SK-N-SH (cell line): ENCODE results near the gene NUDT7. TPM values are rescaled to one million over a fixed set of nuclear protein-coding genes. Genes with fewer than 3 reads are reported as not detected.

ENCODE experiments used
- CTCF ChIA-PET: fragments of 300-600, 350-600 bp; formaldehyde crosslinking; extraction: SDS; loops from one replicate; lab custom pipeline; 2021; lab: Yijun Ruan, JAX
- POLR2A ChIA-PET: fragments of 350-600 bp; sonication (Branson Sonifier 250); formaldehyde crosslinking; extraction: SDS; loops from one replicate; lab custom pipeline; 2020; ENCODE audit warnings: antibody characterized with exemption, inconsistent platforms; lab: Yijun Ruan, JAX
- DNase-seq: peaks from one replicate; pipeline ENCODE4 v3.0.0; 2012
- H2AFZ ChIP-seq: fragments of 200-600 bp; sonication (generic); 2 replicates; pipeline ENCODE4 v1.8.1; 2016; ENCODE audit warnings: antibody characterized with exemption, mild to moderate bottlenecking, low read depth
- H3F3A ChIP-seq: fragments of 200-600 bp; sonication (generic); replicated peaks from 2 replicates; pipeline ENCODE3; 2016; ENCODE audit warnings: antibody characterized with exemption, mild to moderate bottlenecking; ENCODE audit not compliant: insufficient read depth
- H3K27ac ChIP-seq, 2 experiments: fragments of 200-500 bp in 1 of 2; fragments of 200-600 bp in 1 of 2; sonication (Bioruptor generic) in 1 of 2; sonication (generic), shearing (Covaris generic) in 1 of 2; 2 replicates each; pipeline versions ENCODE4 v1.5.1 to v1.6.1; 2014 to 2016; ENCODE audit warnings: low read depth in 2 of 2, inconsistent platforms in 1 of 2, low read length in 1 of 2, mild to moderate bottlenecking in 1 of 2, mixed read lengths in 1 of 2
- H3K27me3 ChIP-seq: fragments of 200-600 bp; sonication (generic), shearing (Covaris generic); 2 replicates; pipeline ENCODE4 v1.6.1; 2016; ENCODE audit warnings: mixed run types; ENCODE audit not compliant: insufficient read depth
- H3K36me3 ChIP-seq, 2 experiments: fragments of 200-500 bp in 1 of 2; fragments of 200-600 bp in 1 of 2; sonication (Bioruptor generic) in 1 of 2; sonication (generic) in 1 of 2; replicated peaks in 1 of 2; 2 replicates each; pipeline versions ENCODE3 to v1.5.1; 2014 to 2016; ENCODE audit warnings: low read length in 1 of 2, mild to moderate bottlenecking in 1 of 2; ENCODE audit not compliant: insufficient read depth in 2 of 2, control insufficient read depth in 1 of 2
- H3K4me1 ChIP-seq, 2 experiments: fragments of 200-500 bp in 1 of 2; fragments of 200-600 bp in 1 of 2; sonication (Bioruptor generic) in 1 of 2; sonication (generic), shearing (Covaris generic) in 1 of 2; 2 replicates each; pipeline versions ENCODE4 v1.5.1 to v1.6.1; 2014 to 2016; ENCODE audit warnings: low read depth in 1 of 2, low read length in 1 of 2, mixed run types in 1 of 2; ENCODE audit not compliant: insufficient read depth in 2 of 2, control insufficient read depth in 1 of 2
- H3K4me2 ChIP-seq: fragments of 200-600 bp; sonication (generic), shearing (Covaris generic); 2 replicates; pipeline ENCODE4 v1.6.1; 2017; ENCODE audit warnings: mixed run types
- H3K4me3 ChIP-seq, 2 experiments: fragments of 200-500 bp in 1 of 2; fragments of 200-600 bp in 1 of 2; sonication (Bioruptor generic) in 1 of 2; sonication (generic), shearing (Covaris generic) in 1 of 2; 2 replicates each; pipeline versions ENCODE4 v1.5.1 to v1.8.1; 2014 to 2016; ENCODE audit warnings: low read depth in 2 of 2, inconsistent platforms in 1 of 2, low read length in 1 of 2, mild to moderate bottlenecking in 1 of 2, mixed read lengths in 1 of 2, moderate library complexity in 1 of 2
- H3K79me2 ChIP-seq: fragments of 200-600 bp; sonication (generic); 2 replicates; pipeline ENCODE4 v1.8.1; 2017; ENCODE audit warnings: mild to moderate bottlenecking; ENCODE audit not compliant: insufficient read depth
- H3K9ac ChIP-seq: fragments of 200-600 bp; sonication (generic); 2 replicates; pipeline ENCODE4 v1.6.1; 2017; ENCODE audit warnings: mixed run types
- H3K9me2 ChIP-seq: fragments of 200-600 bp; sonication (generic); 2 replicates; pipeline ENCODE4 v1.6.1; 2017; ENCODE audit warnings: mixed run types
- H3K9me3 ChIP-seq: fragments of 200-600 bp; sonication (generic); 2 replicates; pipeline ENCODE4 v1.6.1; 2017; ENCODE audit warnings: mixed run types, mild to moderate bottlenecking, moderate library complexity
- H4K20me1 ChIP-seq: fragments of 200-600 bp; sonication (generic); 2 replicates; pipeline ENCODE4 v1.6.1; 2017; ENCODE audit warnings: mild to moderate bottlenecking, mixed run types; ENCODE audit not compliant: insufficient read depth
- CHD2 ChIP-seq: fragments of 150-350 bp; IDR thresholded peaks from 2 replicates; pipeline ENCODE4 v1.6.1; 2018; ENCODE audit warnings: low read length; ENCODE audit not compliant: partially characterized antibody
- ELF1 ChIP-seq: IDR thresholded peaks from 2 replicates; pipeline ENCODE4 v1.4.0; 2012
- EP300 ChIP-seq, 2 experiments: IDR thresholded peaks; 2 replicates each; pipeline versions ENCODE4 v1.4.0 to v1.6.1; 2012; ENCODE audit warnings: borderline replicate concordance in 1 of 2, low read depth in 1 of 2, low read length in 1 of 2
- GATA2 ChIP-seq: sonication (generic); formaldehyde crosslinking; IDR thresholded peaks from 2 replicates; pipeline ENCODE4 v1.5.0; 2020; ENCODE audit warnings: mild to moderate bottlenecking, missing genetic modification reagents
- IRF3 ChIP-seq: fragments of 150-350 bp; IDR thresholded peaks from 2 replicates; pipeline ENCODE4 v1.6.1; 2016; ENCODE audit warnings: mild to moderate bottlenecking, low read depth, low read length
- JUND ChIP-seq: IDR thresholded peaks from 2 replicates; pipeline ENCODE4 v1.4.0; 2012
- MEF2A ChIP-seq: IDR thresholded peaks from 2 replicates; pipeline ENCODE4 v1.4.0; 2012; ENCODE audit warnings: low read depth, borderline replicate concordance
- RAD21 ChIP-seq: IDR thresholded peaks from 2 replicates; pipeline ENCODE4 v1.6.1; 2012; ENCODE audit warnings: mild to moderate bottlenecking, low read length
- TCF12 ChIP-seq: IDR thresholded peaks from 2 replicates; pipeline ENCODE4 v1.4.0; 2012
- ZBTB33 ChIP-seq: IDR thresholded peaks from 2 replicates; pipeline ENCODE4 v1.4.0; 2012; ENCODE audit warnings: low read depth, borderline replicate concordance
- WGBS: methylation state at CpG from one replicate; pipeline ENCODE4 v1.1.6; 2017; ENCODE audit warnings: low lambda C conversion rate; 5-methylcytosine and 5-hydroxymethylcytosine counted together
- polyA plus RNA-seq, 3 experiments: library from polyadenylated mRNA; depleted of rRNA; stranded (reverse); fragments of >200 nt; gene quantifications; 2 replicates each; pipeline ENCODE4 v1.2.3, GENCODE V29; 2012
- TF ChIP-seq, protein P1 (sequence below): IDR thresholded peaks from 2 replicates; pipeline ENCODE4 v1.6.1; 2012; ENCODE audit warnings: mild to moderate bottlenecking, low read depth, low read length, moderate library complexity
- TF ChIP-seq, protein P2 (sequence below): fragments of 200-600 bp; sonication (generic); IDR thresholded peaks from 2 replicates; pipeline ENCODE4 v1.6.1; 2017; ENCODE audit warnings: antibody characterized with exemption, mild to moderate bottlenecking, moderate library complexity
- TF ChIP-seq, protein P3 (sequence below): IDR thresholded peaks from 2 replicates; pipeline ENCODE4 v1.4.0; 2012; ENCODE audit warnings: low read depth, borderline replicate concordance

Gene NUDT7
- polyA plus RNA-seq, 1 of the 3 experiments (the other 2 are of a cell fraction) = 11.4 TPM

GRCh38 chr16:77758046-77758445, 35.7 kb downstream of the NUDT7 start:
- WGBS = 82% methylated on average over 5 of the region's 5 CpGs
- ChIA-PET CTCF (no interaction called here), POLR2A (no interaction called here)
- Histone ChIP-seq H3K9me2 (no peaks in the 10 kb centered on the region), H4K20me1 (no peaks in the 10 kb centered on the region), H3K36me3 (no peaks in the 10 kb centered on the region), H3K4me2 (no peak overlapping the region), H2AFZ (no peak overlapping the region), H3F3A (no peaks in the 10 kb centered on the region), H3K27me3 (no peaks in the 10 kb centered on the region), H3K4me1 (peaks cover 0 to 5% of the 10 kb centered on the region in 2 experiments; a peak in 1 of 4 replicates), H3K9me3 (no peaks in the 10 kb centered on the region), H3K4me3 (no peak overlapping the region), H3K9ac (no peak overlapping the region), H3K27ac (no peak overlapping the region), H3K79me2 (no peaks in the 10 kb centered on the region)
- TF ChIP-seq EP300 (IDR thresholded peaks at IDR 0.05; ENCODE audit: borderline replicate concordance in 1 of 2, low read depth in 1 of 2, low read length in 1 of 2) = no peak
- TF ChIP-seq, protein P1, sequence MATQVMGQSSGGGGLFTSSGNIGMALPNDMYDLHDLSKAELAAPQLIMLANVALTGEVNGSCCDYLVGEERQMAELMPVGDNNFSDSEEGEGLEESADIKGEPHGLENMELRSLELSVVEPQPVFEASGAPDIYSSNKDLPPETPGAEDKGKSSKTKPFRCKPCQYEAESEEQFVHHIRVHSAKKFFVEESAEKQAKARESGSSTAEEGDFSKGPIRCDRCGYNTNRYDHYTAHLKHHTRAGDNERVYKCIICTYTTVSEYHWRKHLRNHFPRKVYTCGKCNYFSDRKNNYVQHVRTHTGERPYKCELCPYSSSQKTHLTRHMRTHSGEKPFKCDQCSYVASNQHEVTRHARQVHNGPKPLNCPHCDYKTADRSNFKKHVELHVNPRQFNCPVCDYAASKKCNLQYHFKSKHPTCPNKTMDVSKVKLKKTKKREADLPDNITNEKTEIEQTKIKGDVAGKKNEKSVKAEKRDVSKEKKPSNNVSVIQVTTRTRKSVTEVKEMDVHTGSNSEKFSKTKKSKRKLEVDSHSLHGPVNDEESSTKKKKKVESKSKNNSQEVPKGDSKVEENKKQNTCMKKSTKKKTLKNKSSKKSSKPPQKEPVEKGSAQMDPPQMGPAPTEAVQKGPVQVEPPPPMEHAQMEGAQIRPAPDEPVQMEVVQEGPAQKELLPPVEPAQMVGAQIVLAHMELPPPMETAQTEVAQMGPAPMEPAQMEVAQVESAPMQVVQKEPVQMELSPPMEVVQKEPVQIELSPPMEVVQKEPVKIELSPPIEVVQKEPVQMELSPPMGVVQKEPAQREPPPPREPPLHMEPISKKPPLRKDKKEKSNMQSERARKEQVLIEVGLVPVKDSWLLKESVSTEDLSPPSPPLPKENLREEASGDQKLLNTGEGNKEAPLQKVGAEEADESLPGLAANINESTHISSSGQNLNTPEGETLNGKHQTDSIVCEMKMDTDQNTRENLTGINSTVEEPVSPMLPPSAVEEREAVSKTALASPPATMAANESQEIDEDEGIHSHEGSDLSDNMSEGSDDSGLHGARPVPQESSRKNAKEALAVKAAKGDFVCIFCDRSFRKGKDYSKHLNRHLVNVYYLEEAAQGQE = no peak
- TF ChIP-seq TCF12 = no peak
- TF ChIP-seq RAD21 = no peak
- no peak for DNase-seq

- no peak overlapping the region for H3K4me2 ChIP-seq
- no peak for DNase-seq
- H3K27me3 ChIP-seq = no peaks in the 10 kb centered on the region
- no peak overlapping the region for H3K9ac ChIP-seq
- ChIA-PET CTCF (interaction anchor here (1.0 kb wide), 1 partner anchor 336 kb away, joined by 3 read pairs; no protein-coding TSS in a partner anchor), POLR2A (no interaction called here)
- H2AFZ ChIP-seq = no peak overlapping the region
- no peaks in the 10 kb centered on the region for H3F3A ChIP-seq
- H3K79me2 ChIP-seq = no peaks in the 10 kb centered on the region
- no peak overlapping the region for H3K27ac ChIP-seq
- 53% methylated on average over 2 of the region's 2 CpGs for WGBS
- H3K4me3 ChIP-seq = no peak overlapping the region
- H3K9me2 ChIP-seq = no peaks in the 10 kb centered on the region
- no peaks in the 10 kb centered on the region for H4K20me1 ChIP-seq
- peaks cover 0 to 3% of the 10 kb centered on the region in 2 experiments; a peak in 1 of 4 replicates for H3K4me1 ChIP-seq
- H3K9me3 ChIP-seq = no peaks in the 10 kb centered on the region
- H3K36me3 ChIP-seq = no peaks in the 10 kb centered on the region
- TF ChIP-seq, protein P1 = no peak
- TF ChIP-seq MEF2A = no peak
- TF ChIP-seq ELF1 = no peak
- no peak for TF ChIP-seq ZBTB33
- no peak for TF ChIP-seq CHD2
- no peak for TF ChIP-seq JUND
- TF ChIP-seq GATA2 (CRISPR knock-in tag) = no peak
- TF ChIP-seq EP300 (IDR thresholded peaks at IDR 0.05; ENCODE audit: borderline replicate concordance in 1 of 2, low read depth in 1 of 2, low read length in 1 of 2) = no peak
- TF ChIP-seq, protein P2, sequence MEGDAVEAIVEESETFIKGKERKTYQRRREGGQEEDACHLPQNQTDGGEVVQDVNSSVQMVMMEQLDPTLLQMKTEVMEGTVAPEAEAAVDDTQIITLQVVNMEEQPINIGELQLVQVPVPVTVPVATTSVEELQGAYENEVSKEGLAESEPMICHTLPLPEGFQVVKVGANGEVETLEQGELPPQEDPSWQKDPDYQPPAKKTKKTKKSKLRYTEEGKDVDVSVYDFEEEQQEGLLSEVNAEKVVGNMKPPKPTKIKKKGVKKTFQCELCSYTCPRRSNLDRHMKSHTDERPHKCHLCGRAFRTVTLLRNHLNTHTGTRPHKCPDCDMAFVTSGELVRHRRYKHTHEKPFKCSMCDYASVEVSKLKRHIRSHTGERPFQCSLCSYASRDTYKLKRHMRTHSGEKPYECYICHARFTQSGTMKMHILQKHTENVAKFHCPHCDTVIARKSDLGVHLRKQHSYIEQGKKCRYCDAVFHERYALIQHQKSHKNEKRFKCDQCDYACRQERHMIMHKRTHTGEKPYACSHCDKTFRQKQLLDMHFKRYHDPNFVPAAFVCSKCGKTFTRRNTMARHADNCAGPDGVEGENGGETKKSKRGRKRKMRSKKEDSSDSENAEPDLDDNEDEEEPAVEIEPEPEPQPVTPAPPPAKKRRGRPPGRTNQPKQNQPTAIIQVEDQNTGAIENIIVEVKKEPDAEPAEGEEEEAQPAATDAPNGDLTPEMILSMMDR = no peak
- no peak for TF ChIP-seq RAD21
- no peak for TF ChIP-seq IRF3
- TF ChIP-seq, protein P3, sequence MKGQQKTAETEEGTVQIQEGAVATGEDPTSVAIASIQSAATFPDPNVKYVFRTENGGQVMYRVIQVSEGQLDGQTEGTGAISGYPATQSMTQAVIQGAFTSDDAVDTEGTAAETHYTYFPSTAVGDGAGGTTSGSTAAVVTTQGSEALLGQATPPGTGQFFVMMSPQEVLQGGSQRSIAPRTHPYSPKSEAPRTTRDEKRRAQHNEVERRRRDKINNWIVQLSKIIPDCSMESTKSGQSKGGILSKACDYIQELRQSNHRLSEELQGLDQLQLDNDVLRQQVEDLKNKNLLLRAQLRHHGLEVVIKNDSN = no peak
Observed at GRCh38 chr16:77758508-77758907, 36.2 kb downstream of the NUDT7 start.
